Effector CD4-positive, alpha-beta T cell (primary cell): Measurements from ENCODE around the gene RPL29.

ENCODE experiments used
- DNase-seq: peaks from one replicate; pipeline ENCODE4 v3.0.0-alpha.2; 2020

Gene RPL29

GRCh38 chr3:52025453-52025852, 29.8 kb upstream of the RPL29 start:
- DNase-seq, result no peak

DNA sequence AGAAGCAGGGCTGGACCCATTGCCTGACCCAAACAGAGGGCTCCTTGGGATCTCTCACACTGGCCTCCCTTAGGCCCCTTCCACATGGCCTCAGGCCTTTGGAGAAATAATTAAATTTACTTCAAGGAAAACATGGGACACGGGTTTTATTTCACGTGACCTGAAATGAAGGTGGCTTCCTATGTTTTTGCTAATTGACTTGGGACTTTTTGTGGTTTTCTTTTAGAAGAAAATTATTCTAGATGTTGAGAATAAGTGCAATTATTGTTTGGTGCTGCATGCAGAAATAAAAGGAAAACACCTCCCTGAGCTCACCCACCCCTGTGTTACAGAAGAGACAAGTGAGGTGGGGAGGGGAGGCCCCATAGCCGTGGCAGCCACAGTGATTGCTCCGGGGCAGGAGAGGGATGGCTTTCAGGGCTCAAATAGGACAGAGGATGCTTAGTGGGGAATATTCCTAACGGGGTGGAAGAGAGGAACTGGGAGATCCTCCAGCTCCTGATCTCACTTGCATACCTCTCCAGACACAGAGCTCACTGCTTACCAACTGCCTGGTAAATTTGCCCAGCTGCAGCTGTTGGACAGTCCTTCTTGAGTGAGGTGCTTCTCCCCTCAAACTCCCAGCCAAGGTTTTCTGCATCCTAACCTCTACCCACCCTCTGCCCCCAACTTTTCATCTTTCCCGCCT, 29.2 kb upstream of the RPL29 start:
- no peak for DNase-seq

GRCh38 chr3:52023860-52024764, 28.4 kb upstream of the RPL29 start:
- no peak for DNase-seq

DNA sequence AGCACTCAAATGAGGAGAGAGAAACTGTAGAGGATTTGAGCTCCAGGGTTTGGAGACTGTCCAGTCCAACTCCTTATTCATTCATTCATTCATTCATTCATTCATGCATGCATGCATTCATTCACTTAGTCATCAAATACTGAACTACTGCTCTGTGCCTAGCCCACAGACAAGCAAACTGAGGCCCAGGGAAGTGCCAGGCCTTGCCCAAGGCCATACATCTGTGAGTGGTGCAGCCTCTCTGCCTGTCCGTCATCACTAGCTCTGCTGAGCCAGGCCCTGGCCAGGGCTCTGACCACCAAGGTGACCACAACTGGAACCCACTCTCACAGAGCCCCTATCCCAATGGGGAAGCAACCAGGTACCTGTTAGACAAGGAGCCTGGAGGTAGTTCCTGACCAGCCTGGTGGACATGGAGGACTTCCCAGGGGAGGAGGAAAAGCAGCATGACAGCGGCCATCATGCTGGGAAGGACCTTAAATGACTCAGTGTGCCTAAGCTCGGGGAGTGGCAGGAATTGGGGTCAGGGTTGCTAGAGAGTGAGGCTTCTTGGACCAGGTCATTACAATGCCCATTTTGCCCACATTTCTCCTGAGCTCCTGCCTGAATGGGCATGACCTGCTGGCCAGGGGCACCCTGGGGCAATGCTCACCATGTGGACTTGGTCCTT, 27.5 kb upstream of the RPL29 start:
- DNase-seq, result no peak

- no peak for DNase-seq
Observed at GRCh38 chr3:52022323-52023100, 26.8 kb upstream of the RPL29 start.

DNA sequence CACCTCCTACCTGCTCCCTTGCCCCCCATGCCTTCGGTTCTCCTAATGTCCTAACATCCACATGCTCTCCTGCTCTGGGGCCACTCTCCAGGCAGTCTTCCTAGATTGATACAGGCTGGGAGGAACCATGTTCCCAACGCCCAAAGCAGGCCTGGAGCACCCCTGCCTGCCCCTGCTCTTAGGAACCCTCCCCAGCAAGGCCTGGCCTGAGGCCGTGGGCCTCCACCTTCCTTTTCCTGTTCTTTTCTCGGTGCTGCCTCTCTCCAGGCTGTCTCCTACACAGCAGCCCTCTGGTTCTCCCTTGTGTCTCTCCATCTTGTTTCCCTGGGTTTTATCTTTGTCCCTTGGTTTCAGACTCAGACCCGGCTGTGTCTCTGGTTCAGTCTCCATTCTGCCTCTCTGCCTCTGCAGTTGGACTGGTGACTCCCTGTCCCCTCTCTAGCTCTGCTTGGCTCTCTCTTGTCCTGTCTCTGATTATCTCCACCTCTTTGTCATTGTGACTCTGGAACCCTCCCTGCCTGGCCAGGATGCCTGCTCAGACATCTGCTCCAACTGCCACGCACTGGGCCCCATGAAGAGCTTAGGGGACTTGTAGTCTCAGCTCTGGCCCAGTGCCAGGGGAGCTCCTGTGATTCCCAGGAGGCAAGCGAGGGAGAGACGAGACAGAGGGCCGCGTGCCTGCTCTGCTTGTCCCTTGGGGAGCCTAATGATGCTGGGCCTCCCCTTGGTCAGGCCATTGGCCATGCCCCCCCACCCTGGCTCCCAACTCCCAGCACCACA, 26.0 kb upstream of the RPL29 start:
- DNase-seq, result no peak

- DNase-seq, result no peak
Observed at GRCh38 chr3:52020796-52021195, 25.1 kb upstream of the RPL29 start.

DNA sequence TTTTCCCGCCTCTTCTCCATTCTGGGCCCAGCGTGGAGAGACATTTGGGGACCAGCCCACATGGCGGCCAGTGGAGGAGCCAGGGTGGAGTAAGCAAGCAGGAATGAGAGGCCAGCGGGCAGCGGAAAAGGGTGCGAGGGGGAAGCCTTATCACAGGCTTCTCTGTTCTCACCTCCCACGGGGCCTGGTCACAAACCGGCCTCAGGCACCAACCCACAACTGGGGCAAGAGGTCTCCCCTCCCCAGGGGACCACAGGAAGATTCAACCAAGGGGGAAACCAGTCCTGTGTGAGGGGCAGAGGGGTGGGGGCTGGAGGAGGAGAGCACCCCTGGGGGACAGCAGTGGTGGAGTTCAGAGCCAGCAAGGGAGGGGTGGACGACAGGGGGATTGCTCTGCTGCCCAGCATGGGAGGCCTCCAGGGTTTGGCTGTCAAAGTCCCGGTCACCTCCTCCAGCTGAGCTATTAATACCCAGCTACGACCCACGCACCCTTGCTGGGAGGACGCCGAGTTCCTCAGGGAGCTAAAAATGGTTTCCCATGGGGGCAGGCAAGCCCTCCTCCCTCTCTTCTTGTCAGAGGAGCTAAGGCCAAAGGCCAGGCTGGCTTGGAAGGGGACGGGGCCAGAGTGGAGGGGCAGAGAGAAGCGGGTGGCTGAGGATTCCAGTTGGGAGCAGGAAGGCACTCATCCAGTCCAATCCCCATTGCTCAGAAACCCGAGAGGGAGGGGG, 23.8 kb upstream of the RPL29 start:
- no peak for DNase-seq

DNA sequence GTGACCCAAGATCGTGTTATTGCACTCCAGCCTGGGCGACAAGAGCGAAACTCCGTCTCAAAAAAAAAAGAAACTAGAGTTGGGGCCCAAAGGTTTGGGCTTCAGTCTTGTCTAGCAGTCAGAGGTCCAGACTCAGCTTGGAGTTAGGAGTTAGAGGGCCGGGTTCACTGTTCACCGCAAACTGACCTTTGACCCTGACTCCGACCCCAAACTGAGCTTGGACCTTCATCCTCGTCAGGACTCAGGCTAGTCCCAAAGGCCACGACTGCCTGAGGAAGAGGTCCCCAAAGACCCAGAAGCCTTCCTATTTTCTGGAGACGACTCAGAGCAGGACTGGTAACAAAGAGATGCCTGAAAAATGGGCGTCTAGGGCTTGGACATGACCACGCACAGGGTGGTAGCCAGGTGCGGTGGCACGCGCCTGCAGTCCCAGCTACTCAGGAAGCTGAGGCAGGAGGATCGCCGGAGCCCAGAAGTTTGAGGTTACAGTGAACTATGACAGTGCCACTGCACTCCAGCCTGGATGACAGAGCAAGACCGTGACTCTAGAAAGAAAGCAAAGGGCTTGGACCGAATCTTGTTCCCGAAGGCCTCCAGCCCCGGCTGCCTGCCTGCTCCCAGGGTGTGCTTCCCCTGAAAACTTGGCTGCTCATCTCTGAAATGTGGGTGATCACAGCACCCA, 22.8 kb upstream of the RPL29 start:
- DNase-seq, result no peak

- DNase-seq, result no peak
Observed at GRCh38 chr3:52017586-52017985, 21.9 kb upstream of the RPL29 start.

GRCh38 chr3:52015438-52016228, 19.9 kb upstream of the RPL29 start:
- DNase-seq, result no peak

DNA sequence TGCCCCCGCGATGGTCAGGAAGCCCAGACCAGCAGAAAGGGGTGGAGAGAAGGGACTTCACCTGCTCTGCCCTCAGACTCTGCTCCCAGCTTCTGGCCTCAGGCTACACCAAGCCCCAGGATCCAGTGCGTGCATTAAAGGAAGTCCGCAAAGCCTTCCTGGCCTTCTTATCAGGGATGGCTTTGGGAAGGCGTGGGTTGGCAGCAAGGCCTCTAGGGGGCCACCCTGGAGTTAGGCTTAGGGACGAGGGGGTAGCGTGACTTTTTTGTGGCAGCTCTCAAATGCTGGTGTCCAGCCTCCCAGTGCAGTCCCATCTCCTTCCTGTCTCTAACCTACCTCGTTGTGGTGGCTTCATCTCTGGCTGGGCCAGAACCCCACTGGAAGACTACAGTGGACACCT, 18.9 kb upstream of the RPL29 start:
- no peak for DNase-seq

DNA sequence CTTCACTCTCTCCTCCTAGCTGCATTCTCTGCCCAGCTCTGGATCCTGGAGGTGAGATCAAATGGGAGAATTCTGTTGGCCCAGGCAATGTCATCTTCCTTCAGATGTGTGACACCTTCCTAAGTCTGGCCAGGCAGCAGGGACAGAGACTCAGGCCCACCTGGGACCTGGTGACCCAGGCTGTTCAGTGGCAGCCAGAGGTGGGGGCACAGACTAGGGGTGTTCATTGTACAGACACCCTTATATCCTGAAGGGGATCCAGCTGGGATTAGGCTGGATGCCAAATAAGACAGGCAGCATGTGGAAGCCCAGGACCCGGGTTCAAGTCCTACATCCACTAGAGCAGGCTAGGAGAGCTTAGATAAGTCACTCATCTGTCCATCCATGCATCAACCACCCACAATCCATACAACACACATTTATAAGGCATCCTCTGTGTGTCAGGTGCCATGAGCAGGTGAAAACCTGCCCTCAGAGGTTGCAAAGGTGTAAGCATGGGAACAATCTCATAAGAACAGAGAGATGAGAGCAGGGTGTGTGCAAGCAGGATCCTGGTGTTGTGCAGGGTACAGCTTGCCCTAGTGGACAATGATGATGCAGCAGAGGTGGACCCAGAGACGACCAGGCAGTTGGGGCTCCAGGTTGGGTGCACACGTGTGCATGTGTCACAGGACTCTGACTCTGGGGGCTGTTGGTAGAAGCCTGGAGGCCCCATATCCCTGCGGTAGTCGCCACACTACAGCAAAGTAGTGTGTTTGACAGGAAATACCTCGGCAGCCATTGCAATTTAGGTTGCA, 18.3 kb upstream of the RPL29 start:
- DNase-seq, result no peak

DNA sequence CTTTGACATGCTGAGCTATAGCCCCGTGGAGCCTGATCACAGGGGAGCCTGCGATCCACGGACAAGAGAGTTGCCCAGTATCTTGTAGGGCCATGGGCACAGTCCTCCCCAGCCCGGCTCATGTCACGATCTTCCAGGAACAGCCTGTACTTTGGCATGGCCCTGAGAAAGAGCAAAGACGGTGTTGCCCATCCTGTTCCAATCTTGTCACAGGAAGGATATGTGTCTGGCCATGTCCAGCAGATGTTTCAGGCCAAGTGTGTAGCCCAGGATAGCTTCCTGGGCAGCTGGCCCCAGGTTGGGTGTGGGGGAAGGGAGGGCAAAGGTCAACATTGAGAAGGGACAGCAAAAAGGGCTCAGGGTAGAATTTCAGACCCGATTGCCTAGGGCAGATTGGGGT, 17.0 kb upstream of the RPL29 start:
- no peak for DNase-seq

DNA sequence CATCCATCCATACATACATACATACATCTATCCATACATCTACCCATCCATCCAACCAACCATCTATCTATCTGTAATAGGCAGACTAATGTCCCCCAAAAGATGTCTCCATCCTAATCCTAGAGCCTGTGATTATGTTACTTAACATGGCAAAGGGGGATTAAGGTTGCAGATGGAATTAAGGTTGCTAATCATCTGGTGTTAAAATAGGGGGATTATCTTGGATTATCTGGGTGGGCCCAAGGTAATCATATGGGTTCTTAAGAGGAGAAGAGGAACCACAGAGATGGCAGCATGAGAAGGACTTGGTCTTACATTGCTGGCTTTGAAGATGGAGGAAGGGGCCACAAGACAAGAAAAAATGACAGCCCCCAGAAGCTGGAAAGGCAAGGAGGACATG, 14.7 kb upstream of the RPL29 start:
- DNase-seq, result no peak

DNA sequence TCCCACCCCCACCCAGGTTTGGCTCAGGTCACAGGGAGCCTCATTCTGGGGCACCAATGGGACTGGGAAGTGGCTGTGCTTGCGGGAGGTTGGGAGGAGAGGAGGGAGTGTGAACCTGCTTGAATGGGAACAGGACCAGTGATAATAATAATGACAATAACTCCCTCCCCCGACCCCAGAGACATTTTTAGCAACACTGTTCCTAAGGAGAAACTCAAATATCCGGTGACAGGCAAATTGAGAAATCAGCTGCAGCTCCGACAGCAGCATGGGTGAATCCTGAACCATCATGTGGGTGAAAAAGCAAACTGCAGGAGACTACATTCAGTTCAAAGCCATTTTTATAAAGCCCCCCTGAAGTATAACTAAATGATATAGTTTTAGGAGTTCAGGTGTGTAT, 11.6 kb upstream of the RPL29 start:
- no peak for DNase-seq

- no peak for DNase-seq
Observed at GRCh38 chr3:52006820-52007133, 11.1 kb upstream of the RPL29 start.

DNA sequence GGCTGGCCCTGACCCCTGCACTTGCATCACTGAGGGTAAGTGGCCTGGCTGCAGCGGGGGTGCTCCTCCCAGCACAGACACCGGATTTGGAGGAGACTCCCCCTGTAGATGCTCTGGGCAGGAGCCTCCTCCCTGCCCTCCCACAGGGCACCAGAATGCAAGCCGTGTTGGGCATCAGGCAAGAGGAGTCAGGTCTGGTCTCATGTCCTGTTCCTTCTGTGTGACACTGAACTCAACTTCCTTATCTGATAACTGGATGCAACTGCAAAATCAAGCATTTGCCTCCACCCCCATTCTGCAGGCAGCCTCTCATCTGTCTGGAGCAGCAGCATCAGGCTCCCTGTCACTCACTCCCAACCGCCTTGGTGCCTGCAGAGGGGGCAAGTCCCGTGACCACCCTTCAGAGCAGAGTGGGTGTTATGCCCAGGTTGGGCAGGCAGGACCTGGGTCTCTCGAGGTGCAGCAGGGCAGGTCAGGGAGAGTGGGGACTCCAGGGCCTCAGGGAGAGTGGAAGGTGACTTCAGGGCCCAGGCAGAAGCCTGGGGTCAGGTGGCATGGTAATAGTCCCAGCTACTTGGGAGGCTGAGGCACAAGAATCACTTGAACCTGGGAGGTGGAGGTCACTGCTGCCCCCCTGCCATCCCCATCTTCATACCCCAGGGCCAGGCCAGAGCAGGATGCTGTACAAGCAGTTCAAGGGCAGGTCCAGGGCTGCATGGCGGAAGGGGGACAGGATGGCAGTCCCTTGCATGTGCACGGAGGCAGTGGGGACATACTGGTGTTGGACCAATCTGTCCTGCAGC, 10.5 kb upstream of the RPL29 start:
- DNase-seq, result no peak
